Activated naive CD8-positive, alpha-beta T cell (primary cell): ENCODE data around the gene ROCK2.
"Not testable (repeated sequence)": the region's sequence is repeated elsewhere in the genome, so short reads cannot be mapped to it uniquely, and the experiment has no call there.

Experiments
- H3K27ac Mint-ChIP-seq: one replicate; pipeline ENCODE4 v1.8.0; 2021; ENCODE audit warnings: mixed read lengths
- H3K27me3 Mint-ChIP-seq: one replicate; pipeline ENCODE4 v1.8.0; 2021; ENCODE audit warnings: mixed read lengths
- H3K36me3 Mint-ChIP-seq: one replicate; pipeline ENCODE4 v1.8.0; 2021; ENCODE audit warnings: mixed read lengths
- H3K4me1 Mint-ChIP-seq: one replicate; pipeline ENCODE4 v1.8.0; 2021; ENCODE audit warnings: low read depth, mixed read lengths
- H3K4me3 Mint-ChIP-seq: one replicate; pipeline ENCODE4 v1.8.0; 2021; ENCODE audit warnings: mild to moderate bottlenecking, mixed read lengths
- H3K9me3 Mint-ChIP-seq: one replicate; pipeline ENCODE4 v1.8.0; 2021; ENCODE audit warnings: low read depth, mixed read lengths

ROCK2 gene

DNA sequence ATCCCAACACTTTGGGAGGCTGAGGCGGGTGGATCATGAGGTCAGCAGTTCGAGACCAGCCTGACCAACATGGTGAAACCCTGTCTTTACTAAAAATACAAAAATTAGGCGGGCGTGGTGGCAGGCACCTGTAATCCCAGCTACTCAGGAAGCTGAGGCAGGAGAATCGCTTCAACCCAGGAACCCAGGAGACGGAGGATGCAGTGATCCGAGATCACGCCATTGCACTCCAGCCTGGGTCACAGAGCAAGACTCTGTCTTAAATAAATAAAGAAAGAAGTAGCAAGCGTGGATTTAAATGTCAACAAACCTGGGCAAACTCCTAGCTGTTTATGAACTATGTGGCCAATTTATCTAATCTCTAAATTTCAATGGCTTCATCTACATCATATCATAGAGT, 82.9 kb downstream of the ROCK2 start:
- H3K4me3 Mint-ChIP-seq, H3K36me3 Mint-ChIP-seq, H3K27me3 Mint-ChIP-seq, H3K9me3 Mint-ChIP-seq, H3K27ac Mint-ChIP-seq, H3K4me1 Mint-ChIP-seq: not testable (repeated sequence)

- Mint-ChIP-seq H3K4me3 (no peak overlapping the region), H3K27ac (no peak overlapping the region), H3K27me3 (no peaks in the 10 kb centered on the region), H3K9me3 (no peaks in the 10 kb centered on the region), H3K4me1 (peaks cover 2% of the 10 kb centered on the region), H3K36me3 (peaks cover 8% of the 10 kb centered on the region)
Measured at GRCh38 chr2:11260979-11261378, 83.5 kb downstream of the ROCK2 start.

DNA sequence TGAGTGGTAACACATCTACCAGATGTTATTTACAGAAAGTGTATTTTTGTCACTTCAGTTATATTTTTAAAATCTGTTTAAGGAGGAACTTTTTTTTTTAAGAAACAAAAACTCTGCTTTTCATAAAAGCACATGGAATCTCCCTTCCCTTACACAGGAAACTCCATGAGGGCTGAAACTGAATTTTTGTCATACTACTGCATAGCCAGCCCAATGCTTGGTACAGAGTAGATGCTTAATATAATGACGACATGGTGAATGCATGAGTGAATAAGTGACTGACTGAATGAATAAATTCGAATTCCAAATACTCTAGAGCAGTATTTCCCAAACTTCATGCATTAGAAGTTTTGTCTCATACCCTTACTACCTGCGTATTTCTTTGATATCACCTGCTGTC, 86.5 kb downstream of the ROCK2 start:
- Mint-ChIP-seq H3K27me3 (no peaks in the 10 kb centered on the region), H3K36me3 (peaks cover 9% of the 10 kb centered on the region), H3K4me1 (peaks cover 2% of the 10 kb centered on the region), H3K27ac (no peak overlapping the region), H3K4me3 (no peak overlapping the region), H3K9me3 (peaks cover 3% of the 10 kb centered on the region)

GRCh38 chr2:11257078-11257477, 87.4 kb downstream of the ROCK2 start:
- H3K36me3 Mint-ChIP-seq, result peaks cover 11% of the 10 kb centered on the region
- H3K4me3 Mint-ChIP-seq, result no peak overlapping the region
- peaks cover 3% of the 10 kb centered on the region for H3K9me3 Mint-ChIP-seq
- H3K4me1 Mint-ChIP-seq, result peaks cover 2% of the 10 kb centered on the region
- H3K27me3 Mint-ChIP-seq, result no peaks in the 10 kb centered on the region
- H3K27ac Mint-ChIP-seq, result no peak overlapping the region

DNA sequence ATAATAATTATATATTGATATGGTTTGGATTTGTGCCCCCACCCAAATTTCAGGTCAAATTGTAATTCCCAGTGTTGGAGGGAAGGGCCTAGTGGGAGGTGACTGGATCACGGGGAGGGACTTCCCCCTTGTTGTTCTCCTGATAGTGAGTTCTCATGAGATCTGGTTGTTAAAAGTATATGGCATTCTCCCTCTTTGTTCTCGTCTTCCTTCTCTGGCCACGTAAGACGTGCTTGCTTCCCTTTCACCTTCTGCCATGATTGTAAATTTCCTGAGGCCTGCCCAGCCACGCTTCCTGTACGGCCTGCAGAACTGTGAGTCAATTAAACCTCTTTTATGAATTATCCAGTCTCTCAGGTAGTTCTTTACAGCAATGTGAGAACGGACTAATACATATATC, 88.3 kb downstream of the ROCK2 start:
- Mint-ChIP-seq H3K27ac (no peak overlapping the region), H3K4me3 (no peak overlapping the region)

GRCh38 chr2:11254100-11254536, 90.3 kb downstream of the ROCK2 start:
- Mint-ChIP-seq H3K9me3 (peaks cover 3% of the 10 kb centered on the region), H3K27ac (no peak overlapping the region), H3K4me3 (no peak overlapping the region), H3K27me3 (no peaks in the 10 kb centered on the region), H3K36me3 (peaks cover 16% of the 10 kb centered on the region), H3K4me1 (peaks cover 2% of the 10 kb centered on the region)

More for the DNA sequence above, 88.3 kb downstream of the ROCK2 start:
- Mint-ChIP-seq H3K36me3 (peaks cover 14% of the 10 kb centered on the region), H3K9me3 (peaks cover 3% of the 10 kb centered on the region), H3K4me1 (peaks cover 2% of the 10 kb centered on the region), H3K27me3 (no peaks in the 10 kb centered on the region)

GRCh38 chr2:11252458-11252857, 92.0 kb downstream of the ROCK2 start:
- not testable (repeated sequence) for H3K9me3 Mint-ChIP-seq, H3K27me3 Mint-ChIP-seq, H3K27ac Mint-ChIP-seq, H3K4me3 Mint-ChIP-seq, H3K4me1 Mint-ChIP-seq
- peaks cover 16% of the 10 kb centered on the region for H3K36me3 Mint-ChIP-seq

DNA sequence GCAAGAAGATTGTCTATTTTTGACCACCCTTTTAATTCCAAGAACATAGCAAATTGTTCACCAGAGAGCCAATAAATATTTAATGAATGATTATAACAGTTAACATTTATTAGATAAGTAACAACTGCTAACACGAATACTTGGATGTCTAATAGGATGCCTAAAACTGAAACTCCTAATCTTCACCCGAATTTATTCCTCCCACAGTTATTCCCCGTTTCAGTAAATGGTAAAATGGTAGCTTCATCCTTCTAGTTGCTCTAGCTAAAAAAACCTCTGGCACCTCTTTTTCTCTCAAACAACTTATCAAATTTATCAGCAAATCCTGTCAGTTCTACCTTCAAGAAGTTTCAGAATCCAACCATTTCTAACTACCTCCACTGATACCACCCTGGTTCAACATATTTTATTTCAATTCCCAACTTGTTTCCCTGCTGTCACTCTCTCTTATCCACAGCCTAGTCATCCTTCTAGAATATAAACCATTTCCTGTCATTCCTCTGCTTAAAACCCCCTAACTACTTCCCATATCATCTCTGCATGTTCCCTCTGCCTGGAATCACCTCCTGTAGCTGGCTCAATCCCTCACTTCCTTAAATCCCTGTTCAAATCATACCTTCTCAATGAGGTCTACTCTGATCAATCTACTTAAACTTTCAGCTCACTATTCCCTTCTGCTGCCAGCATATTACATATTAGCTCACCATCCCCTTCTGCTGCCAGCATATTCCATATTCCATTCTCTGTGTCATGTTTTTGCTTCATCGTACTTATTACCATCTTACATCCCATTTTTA, 93.8 kb downstream of the ROCK2 start:
- no peak overlapping the region for H3K27ac Mint-ChIP-seq
- no peak overlapping the region for H3K4me3 Mint-ChIP-seq
- no peaks in the 10 kb centered on the region for H3K27me3 Mint-ChIP-seq
- H3K4me1 Mint-ChIP-seq, result no peaks in the 10 kb centered on the region
- H3K36me3 Mint-ChIP-seq, result peaks cover 14% of the 10 kb centered on the region
- peaks cover 3% of the 10 kb centered on the region for H3K9me3 Mint-ChIP-seq

DNA sequence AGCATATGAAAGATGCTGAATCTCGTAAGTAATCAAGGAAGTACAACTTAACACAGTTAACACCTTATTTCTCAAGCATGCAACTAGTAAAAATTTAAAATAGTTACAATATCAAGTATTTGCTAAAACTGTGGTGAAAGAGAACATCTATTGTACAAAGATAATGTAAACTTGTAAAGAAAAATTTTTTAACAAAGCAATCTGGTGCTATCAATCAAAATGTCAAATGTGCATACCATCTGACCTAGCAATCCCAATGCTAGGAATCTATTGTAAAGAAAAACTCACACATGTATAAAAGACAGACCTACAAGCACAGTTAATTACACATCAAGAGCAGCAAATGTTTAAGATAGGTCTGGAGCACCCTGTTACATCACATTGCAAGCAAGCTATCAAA, 99.1 kb downstream of the ROCK2 start:
- Mint-ChIP-seq H3K4me1 (no peaks in the 10 kb centered on the region), H3K27me3 (no peaks in the 10 kb centered on the region), H3K27ac (no peak overlapping the region), H3K4me3 (no peak overlapping the region), H3K36me3 (peaks cover 12% of the 10 kb centered on the region), H3K9me3 (no peaks in the 10 kb centered on the region)

- no peak overlapping the region for H3K27ac Mint-ChIP-seq
- H3K4me1 Mint-ChIP-seq, result peaks cover 2% of the 10 kb centered on the region
- no peaks in the 10 kb centered on the region for H3K9me3 Mint-ChIP-seq
- no peaks in the 10 kb centered on the region for H3K27me3 Mint-ChIP-seq
- peaks cover 12% of the 10 kb centered on the region for H3K36me3 Mint-ChIP-seq
- H3K4me3 Mint-ChIP-seq, result no peak overlapping the region
Measured at GRCh38 chr2:11244091-11244826, 100.2 kb downstream of the ROCK2 start.

DNA sequence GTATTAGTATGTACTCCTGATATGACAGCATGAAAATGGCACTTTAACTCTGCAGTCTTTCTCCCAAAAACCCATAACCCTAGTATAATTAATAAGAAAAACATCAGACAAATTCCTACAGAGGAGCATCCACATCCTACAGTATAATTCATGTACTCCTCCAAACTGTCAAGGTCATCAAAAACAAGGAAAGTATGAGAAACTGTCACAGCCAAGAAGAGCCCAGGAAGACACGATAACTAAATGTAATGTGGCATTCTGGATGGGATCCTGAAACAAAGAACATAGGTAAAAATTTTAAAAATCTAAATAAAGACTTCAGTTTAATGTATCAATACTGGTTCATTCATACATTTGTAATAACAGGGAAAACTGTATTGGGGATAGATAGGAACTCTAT, 100.9 kb downstream of the ROCK2 start:
- Mint-ChIP-seq H3K4me1 (peaks cover 2% of the 10 kb centered on the region), H3K27ac (no peak overlapping the region), H3K4me3 (no peak overlapping the region), H3K9me3 (no peaks in the 10 kb centered on the region), H3K36me3 (peaks cover 13% of the 10 kb centered on the region), H3K27me3 (no peaks in the 10 kb centered on the region)

GRCh38 chr2:11242542-11243174, 101.8 kb downstream of the ROCK2 start:
- H3K27ac Mint-ChIP-seq, result no peak overlapping the region
- no peak overlapping the region for H3K4me3 Mint-ChIP-seq
- H3K27me3 Mint-ChIP-seq, result no peaks in the 10 kb centered on the region
- H3K36me3 Mint-ChIP-seq, result peaks cover 13% of the 10 kb centered on the region
- peaks cover 2% of the 10 kb centered on the region for H3K4me1 Mint-ChIP-seq
- H3K9me3 Mint-ChIP-seq, result no peaks in the 10 kb centered on the region

DNA sequence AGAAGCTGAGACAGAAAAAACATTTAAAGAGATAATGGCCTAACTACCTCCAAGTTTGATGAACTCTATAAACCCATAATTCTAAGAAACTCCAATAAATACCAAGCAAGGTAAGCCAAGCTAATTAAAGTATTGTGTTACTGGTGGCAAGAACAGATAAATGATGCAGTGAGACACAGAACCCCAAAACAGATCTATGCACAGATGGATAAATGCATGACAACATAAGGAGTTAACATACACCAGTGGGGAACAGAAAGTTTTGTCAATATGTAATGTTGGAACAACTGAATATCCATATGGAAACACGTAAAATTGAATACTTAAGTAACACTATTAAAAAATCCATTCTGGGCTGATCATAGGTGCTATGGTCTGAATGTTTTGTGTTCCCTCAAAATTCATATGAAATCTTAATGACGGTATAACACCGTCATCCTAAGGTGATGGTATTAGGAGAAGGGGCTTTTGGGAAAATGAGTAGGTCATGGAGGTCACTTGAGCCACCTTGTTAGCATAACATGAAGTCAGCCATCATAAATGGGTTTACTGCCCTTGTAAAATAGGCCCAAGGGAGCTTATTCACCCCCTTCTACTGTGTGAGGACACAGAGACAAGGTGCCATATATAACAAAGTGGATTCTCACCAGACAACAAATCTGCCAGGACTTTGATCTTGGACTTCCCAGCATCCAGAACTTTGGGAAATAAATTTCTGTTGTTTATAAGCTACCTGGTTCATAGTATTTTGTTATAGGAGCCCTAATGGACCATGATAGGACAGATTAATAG, 102.8 kb downstream of the ROCK2 start:
- H3K36me3 Mint-ChIP-seq, result peaks cover 13% of the 10 kb centered on the region
- no peaks in the 10 kb centered on the region for H3K27me3 Mint-ChIP-seq
- no peak overlapping the region for H3K27ac Mint-ChIP-seq
- no peak overlapping the region for H3K4me3 Mint-ChIP-seq
- no peaks in the 10 kb centered on the region for H3K9me3 Mint-ChIP-seq
- peaks cover 2% of the 10 kb centered on the region for H3K4me1 Mint-ChIP-seq

- Mint-ChIP-seq H3K4me1 (peaks cover 2% of the 10 kb centered on the region), H3K36me3 (peaks cover 16% of the 10 kb centered on the region), H3K4me3 (no peak overlapping the region), H3K27ac (no peak overlapping the region), H3K27me3 (no peaks in the 10 kb centered on the region), H3K9me3 (no peaks in the 10 kb centered on the region)
Measured at GRCh38 chr2:11239666-11240462, 104.6 kb downstream of the ROCK2 start.
